Right lung (tissue), 10 donors: Measurements from ENCODE around the gene KRTAP10-1. TPM values are rescaled to one million over a fixed set of nuclear protein-coding genes. Genes with fewer than 3 reads are reported as not detected.
"Not testable (repeated sequence)": the region's sequence is repeated elsewhere in the genome, so short reads cannot be mapped to it uniquely, and the experiment has no call there.

ENCODE experiments used
- DNase-seq, 2 donors: peaks; one replicate each; pipeline ENCODE4 v3.0.0-alpha.2; 2013
- long read RNA-seq, 8 donors: transcript quantifications; one replicate each; lab custom pipeline, GENCODE V29; 2026
- polyA plus RNA-seq, 5 donors: library from polyadenylated mRNA; unstranded; fragments of 120-200 nt; gene quantifications; one replicate each; pipeline versions ENCODE4 v1.2.1 to v1.2.3, GENCODE V29; 2013; ENCODE audit warnings: inconsistent platforms in 1 of 5, low replicate concordance in 1 of 5; ENCODE audit not compliant: insufficient read length in 5 of 5, insufficient read depth in 1 of 5

The KRTAP10-1 gene, protein sequence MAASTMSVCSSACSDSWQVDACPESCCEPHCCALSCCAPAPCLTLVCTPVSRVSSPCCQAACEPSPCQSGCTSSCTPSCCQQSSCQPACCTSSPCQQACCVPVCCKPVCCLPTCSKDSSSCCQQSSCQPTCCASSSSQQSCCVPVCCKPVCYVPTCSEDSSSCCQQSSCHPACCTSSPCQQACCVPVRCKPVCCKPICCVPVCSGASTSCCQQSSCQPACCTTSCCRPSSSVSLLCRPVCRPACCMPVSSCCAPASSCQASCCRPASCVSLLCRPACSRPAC
- not detected for polyA plus RNA-seq
- long read RNA-seq, donor 1 = 0 reads
- long read RNA-seq, donor 2 = 0 reads
- long read RNA-seq, donor 3 = 0 reads
- long read RNA-seq, donor 4 = 0 reads
- long read RNA-seq, donor 5 = 0 reads
- long read RNA-seq, donor 6 = 0 reads
- long read RNA-seq, donor 7 = 0 reads
- long read RNA-seq, donor 8 = 0 reads

DNA sequence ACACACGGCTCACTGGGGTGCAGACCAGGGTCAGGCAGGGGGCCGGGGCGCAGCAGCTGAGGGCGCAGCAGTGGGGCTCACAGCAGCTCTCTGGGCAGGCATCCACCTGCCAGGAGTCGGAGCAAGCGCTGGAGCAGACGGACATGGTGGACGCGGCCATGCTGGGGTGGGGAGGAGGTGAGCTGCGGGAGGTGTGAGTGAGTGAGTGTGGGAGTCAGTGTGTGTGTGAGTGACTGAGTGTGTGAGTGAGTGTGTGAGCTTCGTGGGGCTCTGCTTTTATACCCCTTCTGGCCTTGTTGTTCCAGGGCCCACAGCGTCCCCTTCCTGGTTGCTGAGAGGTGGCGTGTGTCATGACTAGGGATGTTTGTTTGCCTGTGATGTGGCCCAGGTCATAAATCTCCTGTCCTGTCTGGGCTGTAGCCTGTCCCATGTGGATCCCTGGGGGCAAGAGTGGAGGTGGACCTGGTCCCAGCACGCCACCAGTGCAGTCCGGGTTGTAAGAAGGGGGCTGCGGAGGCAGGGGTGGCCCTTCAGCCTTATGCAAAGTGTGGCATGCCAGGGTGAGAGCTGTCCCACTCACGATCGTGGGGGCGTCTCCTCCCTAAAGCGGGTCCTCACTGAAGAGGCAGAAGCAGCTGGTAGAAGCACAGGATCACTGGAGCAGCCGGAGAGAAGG, at the start of gene KRTAP10-1:
KRTAP10-1 (minus strand) TSS at position 205 of the 676 bp plus-strand sequence; CDS start at position 160, 45 bp downstream.
- no peak for DNase-seq

DNA sequence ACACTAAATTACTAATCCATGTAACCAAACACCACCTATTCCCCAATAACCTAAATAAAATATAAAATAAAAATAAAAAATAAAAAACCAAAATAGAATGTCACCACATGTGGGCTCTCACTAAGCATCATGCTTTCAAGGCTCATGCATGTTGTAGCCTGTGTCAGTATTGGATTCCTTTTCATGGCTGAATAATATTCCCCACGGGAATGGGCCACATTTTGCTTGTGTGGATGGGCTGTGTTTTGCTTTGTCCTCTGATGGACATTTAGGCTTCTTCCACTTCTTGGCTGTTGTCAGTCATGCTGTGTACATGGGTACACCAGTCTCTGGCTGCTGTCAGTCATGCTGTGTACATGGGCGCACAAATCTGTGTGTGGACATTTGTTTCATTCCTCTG, 49.1 kb upstream of the KRTAP10-1 start:
- DNase-seq = no peak

DNA sequence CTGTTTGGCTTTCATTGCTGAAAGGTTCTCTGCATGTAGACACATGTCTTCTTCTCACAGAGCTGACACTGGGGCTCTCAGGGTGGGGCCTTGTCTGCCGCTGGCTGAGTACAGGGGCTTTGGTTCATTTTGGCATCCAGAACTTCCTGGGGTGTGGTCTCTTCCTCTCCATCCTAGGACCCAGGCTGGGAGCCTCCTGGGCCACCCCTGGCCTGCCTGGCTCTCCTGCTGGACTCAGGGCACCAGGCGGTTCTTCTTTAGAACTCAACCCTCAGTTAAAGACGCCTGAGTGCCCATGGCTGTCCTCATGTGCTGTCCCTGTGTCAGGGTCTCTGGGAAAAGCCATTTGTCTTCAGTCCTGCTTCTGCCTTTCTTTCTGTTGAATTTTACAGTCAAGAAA, 45.9 kb upstream of the KRTAP10-1 start:
- DNase-seq = no peak

DNA sequence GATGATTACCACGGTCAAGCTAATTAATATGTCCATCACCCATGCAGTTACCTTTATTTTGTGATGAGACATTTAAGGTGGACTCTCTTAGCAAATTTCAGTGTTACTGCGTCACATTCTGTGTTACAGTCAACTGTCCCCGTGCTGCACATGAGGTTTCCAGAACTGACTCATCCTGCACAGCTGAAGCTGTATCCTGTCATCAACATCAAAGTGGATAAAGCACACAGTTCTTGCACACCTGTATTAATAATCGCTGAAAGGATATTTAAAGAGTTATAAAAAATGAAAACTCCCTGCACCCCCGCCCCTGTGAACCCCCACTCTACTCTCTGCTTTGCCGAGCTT, 43.8 kb upstream of the KRTAP10-1 start:
- no peak for DNase-seq

DNA sequence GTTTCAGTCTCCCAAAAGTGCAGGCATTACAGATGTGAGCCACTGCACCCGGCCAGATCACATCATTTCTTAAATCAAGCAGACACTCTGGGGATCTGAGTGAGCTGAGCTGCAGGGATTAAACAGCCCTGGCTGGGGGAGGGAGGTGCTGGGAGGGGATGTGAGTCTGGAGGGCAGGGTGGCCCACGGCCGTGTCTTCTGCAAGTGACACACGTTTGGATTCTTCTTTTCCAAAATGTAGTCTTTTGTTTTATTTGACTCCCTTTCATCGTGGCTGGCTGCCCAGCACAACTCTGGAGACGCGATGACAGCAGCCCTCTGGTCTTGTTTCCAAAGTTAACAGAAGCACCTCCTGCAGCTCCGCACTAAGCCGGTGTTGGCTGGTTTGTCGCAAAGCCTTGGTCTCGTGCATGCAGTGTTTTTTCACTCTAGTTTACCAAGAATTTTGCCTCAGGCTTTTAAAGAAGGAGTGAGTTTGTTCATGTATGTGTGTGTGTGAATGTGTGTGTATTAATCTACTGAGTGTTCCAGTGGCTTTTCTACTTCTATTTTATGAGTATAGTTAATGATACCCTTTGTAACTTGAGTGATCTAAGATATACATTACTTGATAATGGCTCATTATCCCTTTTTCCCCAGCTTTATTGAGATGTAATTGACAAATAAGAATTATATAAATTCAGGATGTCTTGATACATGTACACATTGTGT, 43.2 kb upstream of the KRTAP10-1 start:
- DNase-seq = no peak

DNA sequence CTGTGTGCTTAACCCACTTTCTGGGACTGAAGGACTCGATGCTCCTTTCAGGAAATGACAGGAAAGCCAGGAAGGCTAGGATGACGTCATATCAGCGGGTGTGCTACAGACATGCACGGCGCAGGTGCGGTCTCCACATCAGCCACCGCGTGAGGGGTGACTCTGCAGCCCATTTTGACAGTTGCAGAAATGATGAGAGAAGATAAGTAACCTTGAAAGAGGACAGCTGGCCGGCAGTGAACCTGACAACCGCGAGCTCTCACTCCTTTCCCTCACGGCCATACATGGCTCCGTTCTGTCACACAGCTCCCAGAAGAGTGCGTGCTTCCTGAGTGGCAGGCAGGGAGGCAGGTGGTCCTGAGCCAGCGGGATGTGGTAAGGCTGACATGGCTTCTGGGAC, 42.1 kb upstream of the KRTAP10-1 start:
- DNase-seq = no peak

DNA sequence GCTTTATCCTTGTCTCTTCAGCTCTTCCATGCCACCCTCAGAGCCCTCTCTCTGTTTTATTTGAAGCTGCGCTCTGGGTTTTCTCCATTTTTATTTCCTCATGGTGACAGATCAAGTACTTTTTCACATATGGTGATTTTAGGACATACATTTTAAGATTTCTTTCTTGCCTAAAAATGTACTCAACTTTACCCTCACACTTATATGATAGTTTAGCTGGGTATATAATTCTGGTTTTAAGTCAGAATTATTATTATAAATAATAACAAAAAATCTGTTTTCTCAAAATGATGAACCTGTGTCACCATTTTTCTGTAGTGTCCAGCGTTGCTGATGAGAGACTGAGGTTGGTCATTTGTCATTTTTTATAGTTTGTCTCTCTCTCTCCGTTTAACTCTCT, 41.2 kb upstream of the KRTAP10-1 start:
- DNase-seq = no peak

DNA sequence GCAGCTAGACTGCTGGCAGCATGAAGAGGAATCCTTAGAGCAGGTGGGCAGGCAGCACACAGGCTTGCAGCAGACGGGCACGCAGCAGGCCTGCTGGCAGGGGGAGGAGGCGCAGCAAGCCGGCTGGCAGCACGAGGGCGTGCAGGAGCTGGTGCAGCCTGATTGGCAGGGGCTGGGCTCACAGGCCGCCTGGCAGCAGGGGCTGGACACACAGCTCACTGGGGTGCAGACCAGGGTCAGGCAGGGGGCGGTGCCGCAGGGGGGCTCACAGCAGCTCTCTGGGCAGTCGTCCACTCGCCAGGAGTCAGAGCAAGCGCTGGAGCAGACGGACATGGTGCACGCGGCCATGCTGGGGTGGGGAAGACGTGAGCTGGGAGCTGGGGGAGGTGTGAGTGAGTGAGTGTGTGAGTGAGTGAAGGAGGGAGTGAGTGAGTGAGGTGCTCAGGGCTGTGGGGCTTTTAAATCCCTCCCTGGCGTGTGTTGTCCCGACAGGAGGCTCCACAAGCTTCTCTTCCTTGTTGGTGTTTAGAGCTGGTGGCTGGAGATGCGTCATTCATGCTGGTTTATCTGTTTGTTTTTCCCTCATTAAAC, 40.3 kb upstream of the KRTAP10-1 start, which contains the start of gene KRTAP10-5:
KRTAP10-5 (minus strand) TSS at position 374 of the 591 bp plus-strand sequence; CDS start at position 348, 26 bp downstream.
- not testable (repeated sequence) for DNase-seq

DNA sequence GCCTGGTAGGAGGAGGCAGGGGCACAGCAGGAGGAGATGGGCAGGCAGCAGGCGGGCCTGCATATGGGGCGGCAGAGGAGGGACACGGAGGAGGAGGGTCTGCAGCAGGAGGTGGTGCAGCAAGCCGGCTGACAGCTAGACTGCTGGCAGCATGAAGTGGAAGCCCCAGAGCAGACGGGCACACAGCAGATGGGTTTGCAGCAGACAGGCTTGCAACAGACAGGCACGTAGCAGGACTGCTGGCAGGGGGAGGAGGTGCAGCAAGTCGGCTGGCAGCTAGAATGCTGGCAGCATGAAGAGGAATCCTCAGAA, 39.8 kb upstream of the KRTAP10-1 start:
- no peak for DNase-seq

DNA sequence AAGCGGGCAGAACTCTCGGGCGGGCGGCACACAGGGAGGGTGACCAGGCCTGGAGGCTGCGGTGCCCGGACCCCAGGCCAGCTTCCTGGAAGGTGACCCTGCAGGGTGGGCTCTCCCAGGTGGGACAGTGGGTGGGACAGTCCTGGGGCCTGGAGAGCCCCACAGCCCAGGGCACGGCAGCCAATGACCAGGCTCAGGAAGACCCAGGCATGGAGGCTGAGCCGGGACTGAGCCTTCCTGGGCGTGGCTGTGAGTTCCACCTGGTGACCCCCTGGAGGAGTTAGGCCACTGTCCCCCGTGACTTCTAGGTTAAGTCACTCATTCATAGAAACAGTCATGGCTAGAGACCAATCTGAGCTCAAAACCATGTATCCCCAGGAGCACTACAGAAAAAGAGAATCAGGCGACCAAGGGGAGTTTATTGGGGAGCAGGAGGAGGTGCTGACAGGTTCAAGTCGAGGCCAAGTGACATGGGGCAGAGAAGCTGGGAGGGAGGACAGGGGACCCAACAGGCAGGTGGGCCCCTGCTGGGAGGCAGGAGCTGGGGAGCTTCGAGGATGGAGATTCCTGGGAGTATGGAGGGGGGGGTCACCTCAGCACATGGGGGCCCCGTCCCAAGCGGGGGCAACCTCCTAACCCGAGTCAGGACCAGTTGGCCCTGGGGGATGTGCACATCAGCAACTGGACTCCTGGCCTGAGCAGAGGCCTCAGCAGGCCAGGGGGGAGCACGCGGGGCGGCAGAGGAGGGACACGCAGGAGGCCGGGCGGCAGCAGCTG, 39.2 kb upstream of the KRTAP10-1 start:
- no peak for DNase-seq

DNA sequence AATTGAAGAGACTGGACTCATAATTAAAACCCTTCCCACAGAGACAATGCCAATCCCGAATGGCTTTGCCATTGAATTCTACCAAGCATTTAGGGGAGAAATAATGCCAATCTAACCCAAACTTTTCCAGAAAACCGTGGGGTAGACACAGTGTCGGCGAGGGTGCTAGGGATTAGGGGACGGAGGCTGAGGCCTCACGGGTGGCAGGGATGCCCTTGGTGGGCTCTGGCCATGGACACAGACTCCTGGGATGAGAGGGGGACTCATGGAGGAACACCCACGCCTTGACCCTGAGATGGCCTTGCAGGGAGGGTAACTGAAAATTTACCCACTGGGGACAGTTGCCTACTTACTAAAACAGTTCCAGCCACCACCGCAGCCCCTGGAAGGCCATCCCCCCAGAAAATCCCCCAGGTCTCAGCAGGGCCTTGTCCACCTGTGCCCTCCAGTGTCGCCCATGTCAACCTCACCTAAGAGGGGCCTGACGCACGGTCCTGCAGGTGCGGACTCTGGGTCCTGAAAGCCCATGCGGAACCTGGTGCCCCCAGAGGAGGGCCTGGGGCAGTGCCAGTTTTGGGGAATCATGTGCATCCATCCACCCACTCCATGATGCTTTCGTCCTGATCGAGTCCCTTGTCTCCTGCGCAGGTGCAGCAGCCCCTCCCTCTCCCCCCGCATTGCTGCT, 38.5 kb upstream of the KRTAP10-1 start:
- DNase-seq = no peak

DNA sequence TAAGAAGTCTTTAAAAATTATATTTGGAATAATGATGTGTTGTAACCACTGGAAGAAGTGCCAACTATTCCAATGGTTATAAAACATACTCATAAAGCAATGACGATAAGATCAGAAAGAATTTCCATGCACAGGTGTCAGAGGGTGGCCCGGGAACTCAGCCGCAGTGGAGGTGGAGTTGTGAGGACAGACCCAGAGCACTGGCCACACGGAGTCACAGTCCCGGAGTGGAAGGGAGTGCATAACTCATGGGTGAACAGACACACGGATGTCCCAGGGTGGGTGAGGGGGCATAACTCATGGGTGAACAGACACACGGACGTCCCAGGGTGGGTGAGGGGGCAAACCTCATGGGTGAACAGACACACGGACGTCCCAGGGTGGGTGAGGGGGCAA, 36.0 kb upstream of the KRTAP10-1 start:
- no peak for DNase-seq

DNA sequence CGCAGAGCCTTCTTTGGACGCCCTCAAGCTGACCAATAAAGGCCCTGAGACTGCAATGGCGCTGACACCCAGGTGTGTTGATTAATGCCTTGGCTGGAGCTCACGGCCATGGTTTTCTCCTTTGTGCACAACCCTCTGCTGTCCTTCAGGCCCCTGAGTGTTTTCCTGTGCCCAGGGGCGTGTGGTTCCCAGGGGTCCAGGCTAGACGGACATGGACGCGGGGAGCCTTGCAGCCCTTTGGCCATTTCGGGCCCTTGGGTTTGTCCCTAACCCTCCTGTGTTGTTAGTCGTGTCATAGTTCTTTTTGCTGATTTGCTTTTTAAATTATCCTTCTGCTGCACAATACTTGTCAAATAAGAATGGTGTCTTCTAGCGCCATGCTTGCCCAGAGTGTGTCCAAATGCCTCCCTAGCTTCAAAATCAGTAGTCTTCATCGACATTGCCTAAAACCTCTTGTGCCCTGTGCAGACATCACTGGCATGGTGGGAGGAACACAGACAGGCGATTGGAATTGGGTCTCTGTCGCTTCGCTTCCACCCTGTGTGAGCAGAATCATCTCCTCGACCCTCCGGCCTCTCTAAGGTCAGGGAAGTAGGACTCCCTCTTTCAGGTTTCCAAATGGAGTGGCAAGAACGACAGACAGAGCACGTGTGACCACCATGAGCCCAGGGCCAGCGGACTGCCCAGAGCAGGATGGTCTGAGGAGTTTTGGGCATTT, 35.5 kb upstream of the KRTAP10-1 start:
- DNase-seq = no peak

DNA sequence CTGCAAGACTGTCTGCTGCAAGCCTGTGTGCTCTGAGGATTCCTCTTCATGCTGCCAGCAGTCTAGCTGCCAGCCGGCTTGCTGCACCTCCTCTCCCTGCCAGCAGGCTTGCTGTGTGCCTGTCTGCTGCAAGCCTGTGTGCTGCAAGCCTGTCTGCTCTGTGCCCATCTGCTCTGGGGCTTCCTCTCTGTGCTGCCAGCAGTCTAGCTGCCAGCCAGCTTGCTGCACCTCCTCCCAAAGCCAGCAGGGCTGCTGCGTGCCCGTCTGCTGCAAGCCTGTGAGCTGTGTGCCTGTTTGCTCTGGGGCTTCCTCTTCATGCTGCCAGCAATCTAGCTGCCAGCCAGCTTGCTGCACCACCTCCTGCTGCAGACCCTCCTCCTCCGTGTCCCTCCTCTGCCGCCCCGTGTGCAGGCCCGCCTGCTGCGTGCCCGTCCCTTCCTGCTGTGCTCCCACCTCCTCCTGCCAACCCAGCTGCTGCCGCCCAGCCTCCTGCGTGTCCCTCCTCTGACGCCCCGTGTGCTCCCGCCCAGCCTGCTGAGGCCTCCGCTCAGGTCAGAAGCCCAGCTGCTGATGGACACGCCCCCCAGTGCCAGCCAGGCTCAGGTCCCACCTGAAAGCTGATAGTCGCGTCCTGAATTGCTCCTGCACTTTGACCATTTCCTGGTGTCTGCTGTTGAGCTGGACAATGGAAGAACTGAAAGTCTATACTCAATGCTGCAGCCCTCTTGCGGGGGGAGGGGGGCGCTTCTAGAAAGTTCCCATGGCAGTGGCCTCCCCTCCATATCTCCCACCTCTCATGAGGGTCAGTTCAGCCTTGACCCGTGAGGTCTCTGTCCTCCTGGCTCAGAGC, 34.7 kb upstream of the KRTAP10-1 start:
- no peak for DNase-seq

DNA sequence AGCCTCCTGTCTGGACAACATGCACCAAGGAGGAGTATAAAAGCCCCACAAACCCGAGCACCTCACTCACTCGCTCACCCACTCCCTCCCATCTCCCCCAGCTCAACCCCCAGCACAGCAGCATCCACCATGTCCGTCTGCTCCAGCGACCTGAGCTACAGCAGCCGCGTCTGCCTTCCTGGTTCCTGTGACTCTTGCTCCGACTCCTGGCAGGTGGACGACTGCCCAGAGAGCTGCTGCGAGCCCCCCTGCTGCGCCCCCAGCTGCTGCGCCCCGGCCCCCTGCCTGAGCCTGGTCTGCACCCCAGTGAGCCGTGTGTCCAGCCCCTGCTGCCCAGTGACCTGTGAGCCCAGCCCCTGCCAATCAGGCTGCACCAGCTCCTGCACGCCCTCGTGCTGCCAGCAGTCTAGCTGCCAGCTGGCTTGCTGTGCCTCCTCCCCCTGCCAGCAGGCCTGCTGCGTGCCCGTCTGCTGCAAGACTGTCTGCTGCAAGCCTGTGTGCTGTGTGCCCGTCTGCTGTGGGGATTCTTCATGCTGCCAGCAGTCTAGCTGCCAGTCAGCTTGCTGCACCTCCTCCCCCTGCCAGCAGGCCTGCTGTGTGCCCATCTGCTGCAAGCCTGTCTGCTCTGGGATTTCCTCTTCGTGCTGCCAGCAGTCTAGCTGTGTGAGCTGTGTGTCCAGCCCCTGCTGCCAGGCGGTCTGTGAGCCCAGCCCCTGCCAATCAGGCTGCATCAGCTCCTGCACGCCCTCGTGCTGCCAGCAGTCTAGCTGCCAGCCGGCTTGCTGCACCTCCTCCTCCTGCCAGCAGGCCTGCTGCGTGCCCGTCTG, 33.8 kb upstream of the KRTAP10-1 start, which contains the start of gene KRTAP10-4:
KRTAP10-4 (plus strand) TSS at position 100 of the 827 bp plus-strand sequence; CDS start at position 130, 30 bp downstream.
- not testable (repeated sequence) for DNase-seq

DNA sequence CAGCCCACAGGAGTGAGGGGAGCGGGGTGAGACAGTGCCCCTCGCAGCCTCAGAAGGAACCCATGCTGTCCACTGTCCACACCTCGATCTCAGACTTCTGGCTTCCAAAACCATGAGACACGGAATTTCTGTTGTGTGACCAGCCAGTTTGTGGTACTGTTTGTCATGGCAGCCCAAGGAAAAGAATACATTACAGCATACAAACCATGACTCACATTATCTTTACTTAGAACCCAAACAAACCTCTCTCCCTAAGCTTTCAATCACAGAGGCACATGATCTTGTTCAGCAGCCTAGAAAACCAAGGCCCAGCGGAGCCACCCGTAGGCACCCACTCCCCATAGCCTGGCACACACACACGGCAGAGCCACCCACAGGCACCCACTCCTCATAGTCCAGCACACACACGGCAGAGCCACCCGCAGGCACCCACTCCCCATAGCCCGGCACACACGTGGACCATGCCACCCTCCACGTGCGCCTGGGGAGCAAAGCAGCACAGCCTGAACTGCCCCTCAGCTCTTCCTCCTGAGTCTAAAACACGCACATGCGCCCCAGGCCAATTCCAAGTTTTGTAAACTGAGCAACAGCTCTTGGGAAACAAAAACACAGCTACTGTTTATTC, 33.1 kb upstream of the KRTAP10-1 start:
- no peak for DNase-seq
